Bronchial epithelial cell (primary cell): ENCODE measurements around the gene GNE. TPM values are rescaled to one million over a fixed set of nuclear protein-coding genes. Genes with fewer than 3 reads are reported as not detected.

Experiments
- DNase-seq: peaks from one replicate; pipeline ENCODE4 v3.0.0-alpha.2; 2010; ENCODE audit warnings: low read depth
- FAIRE-seq: peaks from 2 replicates; lab custom pipeline; 2011; peaks lifted over from hg19 to GRCh38; lab: Jason Lieb, UNC
- H3K27me3 ChIP-seq: 2 replicates; pipeline ENCODE4 v1.5.1; 2011; ENCODE audit warnings: low read length; ENCODE audit not compliant: control insufficient read depth, insufficient read depth
- H3K36me3 ChIP-seq: 2 replicates; pipeline ENCODE4 v1.5.1; 2011; ENCODE audit warnings: low read length; ENCODE audit not compliant: control insufficient read depth, insufficient read depth
- H3K4me3 ChIP-seq: 2 replicates; pipeline ENCODE4 v1.5.1; 2011; ENCODE audit warnings: mild to moderate bottlenecking, low read depth, low read length, control low read depth
- total RNA-seq: library from RNA; depleted of rRNA; stranded (reverse); fragments of >200 nt; gene quantifications from 2 replicates; pipeline ENCODE4 v1.2.1, GENCODE V29; 2014
- TF ChIP-seq, protein P1 (sequence below): IDR thresholded peaks from 2 replicates; pipeline ENCODE4 v1.5.1; 2011; ENCODE audit warnings: mild to moderate bottlenecking, moderate library complexity, low read length, control low read depth, inconsistent platforms; ENCODE audit not compliant: insufficient read depth, severe bottlenecking

The GNE gene
- total RNA-seq, 1 donor from 2014 or later: 14.7 TPM

DNA sequence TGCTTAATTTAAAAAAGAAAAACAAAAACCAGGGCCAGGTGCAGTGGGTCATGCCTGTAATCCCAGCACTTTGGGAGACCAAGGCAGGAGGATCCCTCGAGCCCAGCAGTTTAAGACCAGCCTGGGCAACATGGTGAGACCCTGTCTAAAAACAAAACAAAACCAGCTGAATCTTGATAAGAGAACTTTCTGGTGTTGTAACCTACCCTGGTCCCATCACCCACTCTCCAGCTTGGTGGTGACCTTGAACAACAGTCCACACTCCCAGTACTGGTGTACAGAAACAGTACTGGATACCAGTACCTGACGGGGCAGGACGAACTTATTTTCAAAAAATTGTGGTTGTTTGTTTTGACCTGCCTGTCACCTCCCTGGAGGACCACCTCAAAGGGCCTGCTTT, 36.6 kb downstream of the GNE start:
- Histone ChIP-seq H3K4me3 (no peak overlapping the region), H3K27me3 (no peaks in the 10 kb centered on the region), H3K36me3 (peaks cover 9% of the 10 kb centered on the region)
- TF ChIP-seq, protein P1, sequence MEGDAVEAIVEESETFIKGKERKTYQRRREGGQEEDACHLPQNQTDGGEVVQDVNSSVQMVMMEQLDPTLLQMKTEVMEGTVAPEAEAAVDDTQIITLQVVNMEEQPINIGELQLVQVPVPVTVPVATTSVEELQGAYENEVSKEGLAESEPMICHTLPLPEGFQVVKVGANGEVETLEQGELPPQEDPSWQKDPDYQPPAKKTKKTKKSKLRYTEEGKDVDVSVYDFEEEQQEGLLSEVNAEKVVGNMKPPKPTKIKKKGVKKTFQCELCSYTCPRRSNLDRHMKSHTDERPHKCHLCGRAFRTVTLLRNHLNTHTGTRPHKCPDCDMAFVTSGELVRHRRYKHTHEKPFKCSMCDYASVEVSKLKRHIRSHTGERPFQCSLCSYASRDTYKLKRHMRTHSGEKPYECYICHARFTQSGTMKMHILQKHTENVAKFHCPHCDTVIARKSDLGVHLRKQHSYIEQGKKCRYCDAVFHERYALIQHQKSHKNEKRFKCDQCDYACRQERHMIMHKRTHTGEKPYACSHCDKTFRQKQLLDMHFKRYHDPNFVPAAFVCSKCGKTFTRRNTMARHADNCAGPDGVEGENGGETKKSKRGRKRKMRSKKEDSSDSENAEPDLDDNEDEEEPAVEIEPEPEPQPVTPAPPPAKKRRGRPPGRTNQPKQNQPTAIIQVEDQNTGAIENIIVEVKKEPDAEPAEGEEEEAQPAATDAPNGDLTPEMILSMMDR: no peak
- FAIRE-seq: no peak
- no peak for DNase-seq

DNA sequence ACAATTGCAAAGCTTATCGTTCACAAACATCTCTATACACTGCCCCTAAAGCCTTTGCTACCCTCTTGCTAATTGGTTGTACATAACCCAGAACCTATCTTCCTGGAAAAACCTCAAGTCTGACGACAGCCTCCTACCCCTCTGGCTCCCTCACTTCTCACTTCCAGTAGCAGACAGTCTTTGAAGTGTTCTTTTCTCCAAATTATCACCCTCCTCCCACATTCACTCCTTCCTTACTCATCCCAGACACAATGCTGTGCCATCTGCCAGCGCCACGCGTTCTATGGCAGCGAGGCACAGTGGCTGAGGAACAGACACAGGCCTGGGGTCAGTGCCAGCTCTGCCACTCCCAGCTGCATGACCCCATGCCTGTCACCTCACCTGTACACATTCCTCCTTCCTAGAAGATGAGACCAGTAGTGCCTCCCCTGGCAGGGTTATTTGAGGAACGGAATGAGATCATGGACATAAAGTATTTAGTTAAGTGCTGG, 39.8 kb downstream of the GNE start:
- Histone ChIP-seq H3K36me3 (peaks cover 9% of the 10 kb centered on the region), H3K4me3 (no peak overlapping the region), H3K27me3 (no peaks in the 10 kb centered on the region)
- FAIRE-seq: no peak
- TF ChIP-seq, protein P1: no peak
- DNase-seq: no peak

DNA sequence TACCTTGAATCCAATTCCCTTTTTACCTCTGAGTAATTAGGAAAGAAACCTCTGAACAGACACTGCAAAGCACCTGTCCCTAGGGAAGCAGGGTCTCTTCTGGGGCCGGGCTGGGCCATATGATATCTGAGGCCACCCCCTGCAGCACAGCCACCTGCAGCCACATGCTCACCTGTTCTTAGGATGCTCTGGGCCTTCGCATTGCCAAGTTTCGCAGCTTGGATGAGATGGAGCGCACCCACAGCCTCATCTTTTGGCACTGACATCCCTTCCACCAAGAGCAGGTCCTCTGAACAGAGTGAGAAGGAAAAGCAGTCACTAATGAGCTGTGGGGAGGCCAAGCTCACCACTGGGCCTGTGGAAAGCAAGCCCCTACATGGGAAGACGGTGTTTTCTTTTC, 40.2 kb downstream of the GNE start:
- H3K4me3 ChIP-seq: no peak overlapping the region
- DNase-seq (no peak), FAIRE-seq (no peak)
- H3K27me3 ChIP-seq: no peaks in the 10 kb centered on the region
- TF ChIP-seq, protein P1: no peak
- peaks cover 8% of the 10 kb centered on the region for H3K36me3 ChIP-seq

DNA sequence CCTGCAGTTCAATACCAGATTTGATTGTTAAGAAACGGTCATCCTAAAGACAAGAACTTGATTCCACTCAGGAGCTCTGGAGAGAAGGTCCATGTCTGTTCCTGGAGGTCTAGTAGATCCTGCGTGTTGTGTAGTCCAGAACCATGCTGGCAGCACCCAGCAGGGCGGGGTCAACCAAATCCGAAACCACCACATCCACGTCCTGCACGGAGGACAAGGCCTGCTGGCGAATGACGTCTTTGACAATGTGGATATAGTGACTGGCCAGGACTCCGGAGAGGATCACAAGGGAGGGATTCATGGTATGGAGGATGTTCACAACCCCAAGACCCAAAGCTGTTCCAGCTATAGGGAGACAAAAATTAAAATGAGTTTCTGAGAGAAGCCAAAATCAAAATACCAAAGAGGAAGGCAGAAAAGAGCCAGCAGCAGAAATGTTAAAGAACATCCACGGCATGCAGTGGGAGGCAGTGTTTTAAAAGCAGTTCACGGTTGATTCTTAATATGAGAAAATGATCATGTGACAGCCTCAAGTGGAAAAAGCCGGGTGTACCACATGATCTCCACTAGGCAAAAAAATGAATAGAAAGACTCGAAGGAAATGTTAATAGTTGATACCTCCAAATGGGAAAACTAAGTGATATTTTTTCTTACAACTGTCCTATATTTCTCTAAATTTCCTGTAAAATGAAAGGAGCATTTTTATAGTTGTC, 40.8 kb downstream of the GNE start:
- TF ChIP-seq, protein P1: no peak
- no peaks in the 10 kb centered on the region for H3K27me3 ChIP-seq
- H3K4me3 ChIP-seq: no peak overlapping the region
- FAIRE-seq (no peak), DNase-seq (no peak)
- peaks cover 4% of the 10 kb centered on the region for H3K36me3 ChIP-seq

DNA sequence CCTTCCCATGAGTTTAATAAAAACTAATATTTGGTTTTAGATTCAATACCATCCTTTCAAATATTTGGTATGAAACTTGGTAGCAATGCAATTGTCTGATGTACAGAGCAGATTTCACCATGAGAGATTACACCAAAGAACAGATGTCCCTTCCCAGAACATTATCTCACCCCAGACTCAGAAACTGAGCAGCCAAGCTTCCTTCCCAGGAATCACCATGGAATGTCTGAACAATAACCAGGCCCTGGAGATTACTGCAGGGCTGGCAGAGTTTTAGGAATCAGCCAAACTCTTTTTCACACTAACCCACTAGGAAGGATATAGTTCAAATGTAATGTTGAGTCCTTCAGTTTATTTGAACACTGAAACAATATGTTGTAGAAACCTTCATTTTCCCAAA, 43.7 kb downstream of the GNE start:
- no peak for DNase-seq
- FAIRE-seq: no peak
- Histone ChIP-seq H3K4me3 (no peak overlapping the region), H3K27me3 (no peaks in the 10 kb centered on the region), H3K36me3 (peaks cover 21% of the 10 kb centered on the region)
- TF ChIP-seq, protein P1: no peak

DNA sequence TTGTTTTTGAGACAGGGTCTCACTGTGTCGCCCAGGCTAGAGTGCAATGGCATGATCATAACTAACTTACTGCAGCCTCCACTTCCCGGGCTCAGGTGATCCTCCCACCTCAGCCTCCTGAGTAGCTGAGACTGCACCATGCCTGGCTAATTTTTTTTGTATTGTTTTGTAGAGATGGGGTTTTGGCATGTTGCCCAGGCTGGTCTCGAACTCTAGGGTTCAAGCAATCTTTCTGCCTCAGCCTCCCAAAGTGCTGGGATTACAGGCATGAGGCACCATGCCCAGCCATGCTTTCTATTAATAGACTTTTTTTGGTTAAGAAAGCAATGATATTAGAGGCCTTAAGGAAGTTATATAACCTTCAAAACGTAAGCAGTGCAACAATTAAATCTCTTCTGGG, 44.3 kb downstream of the GNE start:
- Histone ChIP-seq H3K36me3 (peaks cover 22% of the 10 kb centered on the region), H3K4me3 (no peak overlapping the region), H3K27me3 (no peaks in the 10 kb centered on the region)
- TF ChIP-seq, protein P1: no peak
- DNase-seq (no peak), FAIRE-seq (no peak)
